Neural progenitor cell (in vitro differentiated cells): Measurements from ENCODE around the gene PCDH15. TPM values are rescaled to one million over a fixed set of nuclear protein-coding genes. Genes with fewer than 3 reads are reported as not detected.
A peak's percentile ranks its signal among the peaks of the same experiment; 100 is the strongest.

Experiments
- DNase-seq: peaks from one replicate; pipeline ENCODE4 v3.0.0-alpha.2; 2016; ENCODE audit warnings: low spot score
- H2AFZ ChIP-seq: fragments of 200-600 bp; sonication (generic); replicated peaks from 2 replicates; pipeline ENCODE4 v1.6.1; 2016; ENCODE audit warnings: antibody characterized with exemption
- H3F3A ChIP-seq: fragments of 200-600 bp; sonication (generic); 2 replicates; pipeline ENCODE4 v1.6.1; 2016; ENCODE audit warnings: antibody characterized with exemption, low read depth
- H3K27ac ChIP-seq: fragments of 200-600 bp; sonication (generic); 2 replicates; pipeline ENCODE4 v1.5.1; 2016; ENCODE audit warnings: mild to moderate bottlenecking
- H3K27me3 ChIP-seq: fragments of 200-600 bp; sonication (generic); 2 replicates; pipeline ENCODE4 v1.6.1; 2016; ENCODE audit warnings: mild to moderate bottlenecking, moderate library complexity
- H3K36me3 ChIP-seq: fragments of 200-600 bp; sonication (generic); 2 replicates; pipeline ENCODE4 v1.5.1; 2016
- H3K4me1 ChIP-seq: fragments of 200-600 bp; sonication (generic); 2 replicates; pipeline ENCODE4 v1.6.1; 2016; ENCODE audit warnings: mixed run types
- H3K4me2 ChIP-seq: fragments of 200-600 bp; sonication (generic); 2 replicates; pipeline ENCODE4 v1.6.1; 2016
- H3K4me3 ChIP-seq: fragments of 200-600 bp; sonication (generic); 2 replicates; pipeline ENCODE4 v1.5.1; 2016
- H3K79me2 ChIP-seq: fragments of 200-600 bp; sonication (generic); 2 replicates; pipeline ENCODE4 v1.6.1; 2016; ENCODE audit warnings: low read depth
- H3K9ac ChIP-seq: fragments of 200-600 bp; sonication (generic); 2 replicates; pipeline ENCODE4 v1.6.1; 2016
- H3K9me3 ChIP-seq: fragments of 200-600 bp; sonication (generic); 2 replicates; pipeline ENCODE4 v1.5.1; 2016; ENCODE audit warnings: low read depth
- H4K20me1 ChIP-seq: fragments of 200-600 bp; sonication (generic); 2 replicates; pipeline ENCODE4 v1.6.1; 2016; ENCODE audit warnings: low read depth
- H3K27ac Mint-ChIP-seq: 3 replicates; pipeline ENCODE4 v1.8.0; 2021; ENCODE audit warnings: mixed read lengths
- H3K27me3 Mint-ChIP-seq: 2 replicates; pipeline ENCODE4 v1.8.0; 2022; ENCODE audit warnings: low read depth, mild to moderate bottlenecking, inconsistent platforms, moderate library complexity, mixed read lengths; ENCODE audit not compliant: insufficient read depth
- H3K36me3 Mint-ChIP-seq: 3 replicates; pipeline ENCODE4 v1.8.0; 2021; ENCODE audit warnings: mixed read lengths
- H3K4me1 Mint-ChIP-seq: 3 replicates; pipeline ENCODE4 v1.8.0; 2021; ENCODE audit warnings: mixed read lengths
- H3K4me3 Mint-ChIP-seq: 3 replicates; pipeline ENCODE4 v1.8.0; 2021; ENCODE audit warnings: mild to moderate bottlenecking, moderate library complexity, mixed read lengths
- H3K9me3 Mint-ChIP-seq: 3 replicates; pipeline ENCODE4 v1.8.0; 2020; ENCODE audit warnings: mixed read lengths
- CTCF ChIP-seq: fragments of 200-600 bp; sonication (generic); IDR thresholded peaks from 2 replicates; pipeline ENCODE4 v1.5.1; 2017; ENCODE audit warnings: antibody characterized with exemption, mild to moderate bottlenecking
- EZH2 ChIP-seq: fragments of 200-600 bp; sonication (generic); IDR thresholded peaks from 2 replicates; pipeline ENCODE4 v1.6.1; 2017; ENCODE audit warnings: antibody characterized with exemption, mild to moderate bottlenecking, moderate library complexity
- EZH2phosphoT487 ChIP-seq: fragments of 200-600 bp; sonication (generic); IDR thresholded peaks from 2 replicates; pipeline ENCODE4 v1.6.1; 2017; ENCODE audit warnings: antibody characterized with exemption
- microRNA counts: library from miRNA; unstranded; fragments of <30 nt; microRNA quantifications from one replicate; lab custom pipeline; 2016
- microRNA-seq: library from miRNA; unstranded; fragments of <30 nt; microRNA quantifications from one replicate; pipeline ENCODE4, GENCODE V29; 2016
- small RNA-seq: library from RNA; depleted of rRNA; stranded (forward); fragments of <200 nt; gene quantifications from one replicate; pipeline ENCODE3, GENCODE V24; 2015
- total RNA-seq: library from RNA; depleted of rRNA; stranded (reverse); fragments of >200 nt; gene quantifications from 2 replicates; pipeline ENCODE4 v1.2.3, GENCODE V29; 2015; ENCODE audit warnings: low replicate concordance

The PCDH15 gene
- total RNA-seq, 1 donor from 2014 or later: 0.17 TPM

- H3K27ac ChIP-seq: no peak overlapping the region
- H3K4me2 ChIP-seq: no peak overlapping the region
- no peaks in the 10 kb centered on the region for H3K79me2 ChIP-seq
- Mint-ChIP-seq H3K27me3 (no peaks in the 10 kb centered on the region), H3K9me3 (no peaks in the 10 kb centered on the region), H3K36me3 (no peaks in the 10 kb centered on the region), H3K4me3 (no peak overlapping the region), H3K4me1 (no peaks in the 10 kb centered on the region), H3K27ac (no peak overlapping the region)
- H3K4me3 ChIP-seq: no peak overlapping the region
- TF ChIP-seq EZH2 (no peak), EZH2phosphoT487 (no peak), CTCF (no peak)
- H3K4me1 ChIP-seq: no peaks in the 10 kb centered on the region
- no peak for DNase-seq
- H3K27me3 ChIP-seq: no peaks in the 10 kb centered on the region
- no peak overlapping the region for H3K9ac ChIP-seq
- no peaks in the 10 kb centered on the region for H3K9me3 ChIP-seq
- H2AFZ ChIP-seq: no peak overlapping the region
- H3K36me3 ChIP-seq: no peaks in the 10 kb centered on the region
- H4K20me1 ChIP-seq: no peaks in the 10 kb centered on the region
- no peaks in the 10 kb centered on the region for H3F3A ChIP-seq
Observed at GRCh38 chr10:53770903-53771302, 1030.1 kb downstream of the PCDH15 start.

- H2AFZ ChIP-seq: no peak overlapping the region
- H3K79me2 ChIP-seq: no peaks in the 10 kb centered on the region
- no peaks in the 10 kb centered on the region for H4K20me1 ChIP-seq
- no peak overlapping the region for H3K4me3 ChIP-seq
- Mint-ChIP-seq H3K27ac (no peak overlapping the region), H3K27me3 (no peaks in the 10 kb centered on the region), H3K4me1 (no peaks in the 10 kb centered on the region), H3K4me3 (no peak overlapping the region), H3K9me3 (no peaks in the 10 kb centered on the region), H3K36me3 (no peaks in the 10 kb centered on the region)
- TF ChIP-seq CTCF (no peak), EZH2phosphoT487 (no peak), EZH2 (no peak)
- H3K4me2 ChIP-seq: no peak overlapping the region
- H3K9me3 ChIP-seq: peaks cover 3% of the 10 kb centered on the region
- H3K4me1 ChIP-seq: no peaks in the 10 kb centered on the region
- no peaks in the 10 kb centered on the region for H3K27me3 ChIP-seq
- H3F3A ChIP-seq: no peaks in the 10 kb centered on the region
- H3K36me3 ChIP-seq: peaks cover 4% of the 10 kb centered on the region
- H3K27ac ChIP-seq: no peak overlapping the region
- DNase-seq: no peak
- no peak overlapping the region for H3K9ac ChIP-seq
Observed at GRCh38 chr10:53765311-53765710, 1035.7 kb downstream of the PCDH15 start.

- H3K4me1 Mint-ChIP-seq: no peaks in the 10 kb centered on the region
Observed at GRCh38 chr10:53754596-53755250, 1046.3 kb downstream of the PCDH15 start.

More at GRCh38 chr10:53754596-53755250, 1046.3 kb downstream of the PCDH15 start:
- no peaks in the 10 kb centered on the region for H3K79me2 ChIP-seq
- H4K20me1 ChIP-seq: no peaks in the 10 kb centered on the region
- no peaks in the 10 kb centered on the region for H3F3A ChIP-seq
- no peak overlapping the region for H3K4me2 ChIP-seq
- no peaks in the 10 kb centered on the region for H3K9me3 Mint-ChIP-seq
- H3K9me3 ChIP-seq: no peaks in the 10 kb centered on the region
- no peak overlapping the region for H3K27ac ChIP-seq
- peak overlapping the region; percentile 86 for H2AFZ ChIP-seq
- TF ChIP-seq EZH2phosphoT487 (no peak), CTCF (no peak), EZH2 (no peak)
- no peaks in the 10 kb centered on the region for H3K36me3 ChIP-seq
- no peaks in the 10 kb centered on the region for H3K27me3 Mint-ChIP-seq
- H3K27ac Mint-ChIP-seq: no peak overlapping the region
- no peaks in the 10 kb centered on the region for H3K4me1 ChIP-seq
- no peak overlapping the region for H3K9ac ChIP-seq
- H3K4me3 ChIP-seq: no peak overlapping the region
- DNase-seq: peak; percentile 16
- no peaks in the 10 kb centered on the region for H3K27me3 ChIP-seq
- no peaks in the 10 kb centered on the region for H3K36me3 Mint-ChIP-seq
- H3K4me3 Mint-ChIP-seq: no peak overlapping the region

MicroRNA genes within 50 kb of the gene (microRNA counts, 767-probe panel; counts per million panel counts)
- microRNA hsa-miR-548f (lab: Ali Mortazavi, UCI): 460 counts per million, percentile 90 among the panel's probes with 10 or more counts

Small RNA genes lying within 50 kb of the gene (microRNA-seq; reads per million reads assigned to microRNA genes)
- gene MIR548F1: not detected

Small RNA genes lying within 50 kb of the gene (small RNA-seq; reads per million reads assigned to genes)
- gene AL365496.1 (not detected), gene MIR548F1 (0.91 reads per million, percentile 75 among the genes with 10 or more reads in this experiment), gene RNU6-687P (not detected)
